ENCODE measurements around the gene UNC45A.

Gene UNC45A

GRCh38 chr15:90902040-90902839 is 32.8 kb upstream of the UNC45A start (continued):
- TF ChIP-seq ZNF660 (tag by site-specific recombination; IDR thresholded peaks at IDR 0.05) (peak; percentile 73), ZNF560 (tag by site-specific recombination; IDR thresholded peaks at IDR 0.05; ENCODE audit: borderline replicate concordance) (no peak), SCRT1 (tag by site-specific recombination; IDR thresholded peaks at IDR 0.05; ENCODE audit: borderline replicate concordance) (no peak), SALL2 (tag by site-specific recombination; IDR thresholded peaks at IDR 0.05; ENCODE audit: borderline replicate concordance) (no peak), ZNF280C (tag by site-specific recombination; IDR thresholded peaks at IDR 0.05) (no peak), ZNF121 (tag by site-specific recombination; IDR thresholded peaks at IDR 0.05) (no peak), ZFP69B (tag by site-specific recombination; IDR thresholded peaks at IDR 0.05) (no peak; the same call in 1 of the 2 replicates), ELK4 (IDR thresholded peaks at IDR 0.05; ENCODE audit: borderline replicate concordance, low read depth, low read length) (no peak), ZBTB10 (tag by site-specific recombination; IDR thresholded peaks at IDR 0.05) (peak; percentile 88), KLF7 (tag by site-specific recombination; IDR thresholded peaks at IDR 0.05; ENCODE audit: borderline replicate concordance) (no peak; the same call in 1 of the 2 replicates), OSR2 (tag by site-specific recombination; IDR thresholded peaks at IDR 0.05) (no peak), ZNF596 (tag by site-specific recombination; IDR thresholded peaks at IDR 0.05) (no peak), BCL11B (tag by site-specific recombination; IDR thresholded peaks at IDR 0.05; ENCODE audit: low read depth) (peak; percentile 33; the same call in 1 of the 2 replicates), ZNF302 (tag by site-specific recombination; IDR thresholded peaks at IDR 0.05; ENCODE audit: low read depth) (no peak), ZNF513 (tag by site-specific recombination; IDR thresholded peaks at IDR 0.05) (no peak), MYNN (tag by site-specific recombination; IDR thresholded peaks at IDR 0.05; ENCODE audit: borderline replicate concordance) (no peak)
